Measurements from ENCODE around the gene SH3TC1. TPM values are rescaled to one million over a fixed set of nuclear protein-coding genes. Genes with fewer than 3 reads are reported as not detected.
A peak's percentile ranks its signal among the peaks of the same experiment; 100 is the strongest.

The SH3TC1 gene
- total RNA-seq, 4 donors from 2014 or later: 13.7 to 18.7 (median 15.2) TPM

GRCh38 chr4:8239661-8240060 is 40.6 kb downstream of the SH3TC1 start:
- DNase-seq (ENCODE audit: extremely low spot score): no peak
- no peak overlapping the region for H3K4me3 ChIP-seq
- no peaks in the 10 kb centered on the region for H3K9me3 ChIP-seq
- TF ChIP-seq EP300 (IDR thresholded peaks at IDR 0.05) (no peak), POLR2A (IDR thresholded peaks at IDR 0.05; ENCODE audit: low read depth) (no peak), POLR2AphosphoS5 (IDR thresholded peaks at IDR 0.05) (no peak), CTCF (IDR thresholded peaks at IDR 0.05) (no peak)
- H3K27ac ChIP-seq (replicated peaks in 1 of 4): no peak overlapping the region
- peaks cover 9 to 13% (median 12%) of the 10 kb centered on the region in 4 donors for H3K4me1 ChIP-seq
- WGBS: 89% methylated on average over 3 of the region's 9 CpGs
- no peaks in the 10 kb centered on the region for H3K27me3 ChIP-seq
- intact Hi-C loops (cut with DNase I): loop anchor here (5.0 kb wide), 1 partner anchor 353 kb away; the partner anchor contains the start of gene CPZ
- peaks cover 0 to 63% (median 28%) of the 10 kb centered on the region in 4 donors for H3K36me3 ChIP-seq

GRCh38 chr4:8240211-8241041 is 41.3 kb downstream of the SH3TC1 start:
- intact Hi-C loops (cut with DNase I): loop anchor here (5.0 kb wide), 1 partner anchor 352 kb away; the partner anchor contains the start of gene CPZ
- Histone ChIP-seq H3K4me1 (peaks cover 9 to 13% (median 12%) of the 10 kb centered on the region in 4 donors), H3K4me3 (no peak overlapping the region), H3K27me3 (no peaks in the 10 kb centered on the region), H3K9me3 (no peaks in the 10 kb centered on the region), H3K36me3 (peaks cover 0 to 55% (median 22%) of the 10 kb centered on the region in 4 donors), H3K27ac (replicated peaks in 1 of 4) (no peak overlapping the region)
- 90% methylated on average over 9 of the region's 26 CpGs for WGBS
- TF ChIP-seq EP300 (IDR thresholded peaks at IDR 0.05) (no peak), POLR2AphosphoS5 (IDR thresholded peaks at IDR 0.05) (no peak), POLR2A (IDR thresholded peaks at IDR 0.05; ENCODE audit: low read depth) (no peak), CTCF (IDR thresholded peaks at IDR 0.05) (no peak)
- no peak for DNase-seq (ENCODE audit: extremely low spot score)

- intact Hi-C loops (cut with DNase I): loop anchor here (5.0 kb wide), 1 partner anchor 351 kb away; the partner anchor contains the start of gene CPZ
- no peak for TF ChIP-seq POLR2AphosphoS5 (IDR thresholded peaks at IDR 0.05)
- no peak for TF ChIP-seq CTCF (IDR thresholded peaks at IDR 0.05)
- no peak for TF ChIP-seq EP300 (IDR thresholded peaks at IDR 0.05)
- no peak for TF ChIP-seq POLR2A (IDR thresholded peaks at IDR 0.05; ENCODE audit: low read depth)
- Histone ChIP-seq H3K27me3 (no peaks in the 10 kb centered on the region), H3K36me3 (peaks cover 0 to 47% (median 14%) of the 10 kb centered on the region in 4 donors), H3K4me1 (peaks cover 11 to 13% (median 12%) of the 10 kb centered on the region in 4 donors), H3K4me3 (no peak overlapping the region), H3K27ac (replicated peaks in 1 of 4) (no peak overlapping the region), H3K9me3 (no peaks in the 10 kb centered on the region)
- WGBS: 75% methylated on average over 1 of the region's 14 CpGs
- no peak for DNase-seq (ENCODE audit: extremely low spot score)
These were observed 42.2 kb downstream of the SH3TC1 start for GRCh38 chr4:8241211-8241779.

- H3K27me3 ChIP-seq: no peaks in the 10 kb centered on the region
- peak; percentile 33 to 78 for TF ChIP-seq POLR2AphosphoS5 (IDR thresholded peaks at IDR 0.05)
- TF ChIP-seq POLR2A (IDR thresholded peaks at IDR 0.05; ENCODE audit: low read depth): no peak
- peak; percentile 28 for TF ChIP-seq EP300 (IDR thresholded peaks at IDR 0.05)
- peak; percentile 92 to 98 (median 98) for TF ChIP-seq CTCF (IDR thresholded peaks at IDR 0.05)
- H3K9me3 ChIP-seq: no peaks in the 10 kb centered on the region
- H3K36me3 ChIP-seq: peaks cover 0 to 41% (median 9%) of the 10 kb centered on the region in 4 donors
- peaks cover 12 to 19% (median 13%) of the 10 kb centered on the region in 4 donors for H3K4me1 ChIP-seq
- H3K27ac ChIP-seq (replicated peaks in 1 of 4): peak overlapping the region; percentile 5 to 67 (median 46)
- intact Hi-C loops (cut with DNase I): loop anchor here (1.0 to 5.0 kb wide), 2 partner anchors 161 to 350 kb away; partner anchors contain the start of gene CPZ
- H3K4me3 ChIP-seq: no peak overlapping the region
- DNase-seq (ENCODE audit: extremely low spot score): peak; percentile 96
- WGBS: 41% methylated on average over 11 of the region's 29 CpGs
These were observed 43.0 kb downstream of the SH3TC1 start for GRCh38 chr4:8241895-8242696.

All from esophagus muscularis mucosa (tissue), 4 donors.